Dendritic cell treated with granulocyte-macrophage colony-stimulating factor and Interleukin-4, amounts not matched to agents 40 ng/mL and 50 ng/mL, for 4 days (primary cell): Measurements from ENCODE around the gene SYT14.
"Not testable (repeated sequence)": the region's sequence is repeated elsewhere in the genome, so short reads cannot be mapped to it uniquely, and the experiment has no call there.

ENCODE experiments used
- H3K27ac Mint-ChIP-seq: one replicate; pipeline ENCODE4 v1.8.0; 2022; ENCODE audit warnings: mild to moderate bottlenecking, mixed read lengths
- H3K27me3 Mint-ChIP-seq: one replicate; pipeline ENCODE4 v1.8.0; 2022; ENCODE audit warnings: mild to moderate bottlenecking, mixed read lengths
- H3K36me3 Mint-ChIP-seq: one replicate; pipeline ENCODE4 v1.8.0; 2022; ENCODE audit warnings: low read depth, mixed read lengths
- H3K4me1 Mint-ChIP-seq: one replicate; pipeline ENCODE4 v1.8.0; 2022; ENCODE audit warnings: low read depth, mixed read lengths
- H3K4me3 Mint-ChIP-seq: one replicate; pipeline ENCODE4 v1.8.0; 2022; ENCODE audit warnings: mild to moderate bottlenecking, moderate library complexity, mixed read lengths
- H3K9me3 Mint-ChIP-seq: one replicate; pipeline ENCODE4 v1.8.0; 2022; ENCODE audit warnings: mixed read lengths
- intact Hi-C: fragments of 100-400 bp; cut with micrococcal nuclease; formaldehyde crosslinking; loops from one replicate; pipeline ENCODE4 v1.15.0; 2022

Gene SYT14

GRCh38 chr1:209912306-209912705, 25.7 kb upstream of the SYT14 start:
- no peak overlapping the region for H3K4me3 Mint-ChIP-seq
- H3K27ac Mint-ChIP-seq, result no peak overlapping the region
- no peaks in the 10 kb centered on the region for H3K27me3 Mint-ChIP-seq
- H3K4me1 Mint-ChIP-seq, result no peaks in the 10 kb centered on the region
- no peaks in the 10 kb centered on the region for H3K36me3 Mint-ChIP-seq
- no peaks in the 10 kb centered on the region for H3K9me3 Mint-ChIP-seq
- intact Hi-C loops, result no loop called here

- H3K27ac Mint-ChIP-seq, H3K4me1 Mint-ChIP-seq, H3K36me3 Mint-ChIP-seq, H3K4me3 Mint-ChIP-seq, H3K27me3 Mint-ChIP-seq, intact Hi-C loops: not testable (repeated sequence)
- H3K9me3 Mint-ChIP-seq, result peaks cover 19% of the 10 kb centered on the region
These were observed 18.4 kb upstream of the SYT14 start for GRCh38 chr1:209919637-209920036.

DNA sequence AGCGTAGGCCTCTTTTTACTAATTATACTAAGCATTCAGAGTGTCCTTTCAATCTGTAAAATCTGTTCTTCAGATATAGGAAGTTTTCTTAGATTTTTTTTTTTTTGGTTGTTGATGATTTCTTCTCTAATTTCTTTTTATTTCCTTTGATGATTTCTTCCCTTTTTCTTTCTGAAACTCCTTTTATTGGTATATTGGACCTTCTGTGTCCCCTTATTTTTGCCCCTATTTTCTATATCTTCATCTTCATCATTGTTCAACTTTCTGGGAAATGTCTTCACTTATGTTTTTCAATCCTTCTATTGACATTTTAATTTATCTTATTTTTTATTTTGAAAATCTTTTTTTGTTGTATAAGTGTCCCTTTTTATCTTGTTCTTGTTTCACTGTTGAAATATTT, 17.2 kb upstream of the SYT14 start:
- H3K27ac Mint-ChIP-seq, result no peak overlapping the region
- no peaks in the 10 kb centered on the region for H3K36me3 Mint-ChIP-seq
- no peak overlapping the region for H3K4me3 Mint-ChIP-seq
- H3K4me1 Mint-ChIP-seq, result no peaks in the 10 kb centered on the region
- peaks cover 19% of the 10 kb centered on the region for H3K9me3 Mint-ChIP-seq
- intact Hi-C loops, result no loop called here
- no peaks in the 10 kb centered on the region for H3K27me3 Mint-ChIP-seq

DNA sequence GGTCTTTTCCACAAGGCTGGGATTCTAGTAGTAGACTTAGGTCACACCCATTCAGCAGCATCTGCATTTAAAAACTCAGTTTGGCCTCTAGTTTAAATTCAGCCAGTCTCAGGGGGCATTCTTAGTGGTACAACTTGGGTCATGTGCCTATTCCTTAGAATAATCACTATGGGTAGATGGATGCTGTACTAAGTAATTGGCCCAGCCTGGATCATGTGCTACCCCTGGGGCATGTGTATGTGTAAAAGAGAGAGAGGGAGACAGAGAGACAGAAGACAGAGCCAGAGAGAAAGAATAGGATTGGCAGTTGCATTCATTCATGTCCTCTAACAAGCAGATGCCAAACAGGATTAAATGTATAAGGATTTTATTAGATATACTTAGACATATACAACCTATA, 13.6 kb upstream of the SYT14 start:
- Mint-ChIP-seq H3K36me3 (no peaks in the 10 kb centered on the region), H3K4me3 (no peak overlapping the region), H3K9me3 (peaks cover 18% of the 10 kb centered on the region), H3K27ac (no peak overlapping the region), H3K27me3 (no peaks in the 10 kb centered on the region), H3K4me1 (no peaks in the 10 kb centered on the region)
- intact Hi-C loops, result no loop called here

DNA sequence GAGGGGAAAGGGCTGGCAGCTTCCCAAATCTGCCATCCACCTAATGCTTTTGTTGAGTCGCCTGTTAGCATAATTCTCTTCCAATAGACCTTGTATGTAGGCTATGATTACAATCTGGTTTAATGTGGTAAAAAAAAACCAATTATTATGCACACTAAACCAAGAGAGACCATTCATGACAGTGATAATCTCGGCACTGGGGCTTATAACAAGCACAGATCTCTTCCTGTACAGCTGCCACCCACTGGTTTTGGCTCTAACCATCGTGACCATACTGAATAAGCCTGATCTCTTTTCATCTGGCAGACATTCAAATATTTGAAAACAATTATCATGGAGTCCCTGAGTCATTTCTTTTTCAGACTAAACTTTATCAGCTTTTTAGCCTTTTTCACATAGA, 12.0 kb upstream of the SYT14 start:
- H3K36me3 Mint-ChIP-seq, result no peaks in the 10 kb centered on the region
- H3K4me3 Mint-ChIP-seq, result no peak overlapping the region
- H3K4me1 Mint-ChIP-seq, result no peaks in the 10 kb centered on the region
- H3K27ac Mint-ChIP-seq, result no peak overlapping the region
- intact Hi-C loops, result no loop called here
- no peaks in the 10 kb centered on the region for H3K27me3 Mint-ChIP-seq
- H3K9me3 Mint-ChIP-seq, result peaks cover 3% of the 10 kb centered on the region

- Mint-ChIP-seq H3K27me3 (no peaks in the 10 kb centered on the region), H3K36me3 (no peaks in the 10 kb centered on the region), H3K27ac (no peak overlapping the region), H3K4me1 (no peaks in the 10 kb centered on the region), H3K4me3 (no peak overlapping the region), H3K9me3 (no peaks in the 10 kb centered on the region)
- intact Hi-C loops, result no loop called here
These were observed 10.6 kb upstream of the SYT14 start for GRCh38 chr1:209927466-209927865.

- H3K4me1 Mint-ChIP-seq, result no peaks in the 10 kb centered on the region
- no peak overlapping the region for H3K4me3 Mint-ChIP-seq
- H3K27ac Mint-ChIP-seq, result no peak overlapping the region
- no peaks in the 10 kb centered on the region for H3K9me3 Mint-ChIP-seq
- H3K36me3 Mint-ChIP-seq, result no peaks in the 10 kb centered on the region
- intact Hi-C loops, result no loop called here
- H3K27me3 Mint-ChIP-seq, result no peaks in the 10 kb centered on the region
These were observed 8.3 kb upstream of the SYT14 start for GRCh38 chr1:209929751-209930150.

DNA sequence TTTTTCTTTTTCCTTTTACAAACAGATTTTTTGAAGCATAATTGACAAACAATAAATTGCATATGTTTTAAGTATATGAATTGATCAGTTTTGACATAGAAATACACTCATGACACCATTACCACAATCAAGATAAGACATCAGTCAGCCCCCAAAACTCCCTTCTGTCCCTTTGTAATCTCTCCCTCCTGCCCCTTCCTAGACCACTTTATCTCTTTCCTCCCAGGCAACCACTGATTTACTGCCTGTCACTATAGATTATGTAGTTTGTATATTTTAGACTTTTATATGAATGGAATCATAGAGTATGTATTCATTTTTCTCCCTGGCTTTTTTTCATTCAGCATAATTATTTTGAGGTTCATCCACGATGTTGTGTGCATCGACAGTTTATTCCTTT, 6.9 kb upstream of the SYT14 start:
- H3K27ac Mint-ChIP-seq, result no peak overlapping the region
- no peaks in the 10 kb centered on the region for H3K4me1 Mint-ChIP-seq
- H3K36me3 Mint-ChIP-seq, result no peaks in the 10 kb centered on the region
- no peaks in the 10 kb centered on the region for H3K27me3 Mint-ChIP-seq
- no peaks in the 10 kb centered on the region for H3K9me3 Mint-ChIP-seq
- intact Hi-C loops, result no loop called here
- no peak overlapping the region for H3K4me3 Mint-ChIP-seq

DNA sequence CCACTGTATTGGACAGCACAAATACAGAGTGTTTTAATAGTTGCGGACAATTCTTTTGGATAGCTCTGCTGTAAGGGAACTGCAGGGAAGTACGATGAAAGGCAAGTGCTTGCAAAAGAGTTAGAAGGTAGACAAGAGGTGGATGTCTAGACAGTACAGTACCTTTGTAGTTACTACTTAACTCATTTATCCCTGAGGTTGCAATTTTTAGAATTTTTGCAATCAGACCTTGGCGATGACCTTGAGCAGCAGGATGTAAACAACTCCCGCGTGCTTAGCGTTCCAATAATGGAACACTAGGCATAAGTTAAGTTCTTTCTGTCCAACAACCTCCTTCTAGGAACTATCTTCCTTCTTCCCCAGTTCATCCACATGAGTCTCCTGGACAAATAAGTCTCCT, 1.9 kb upstream of the SYT14 start:
- no peaks in the 10 kb centered on the region for H3K4me1 Mint-ChIP-seq
- H3K36me3 Mint-ChIP-seq, result no peaks in the 10 kb centered on the region
- no peaks in the 10 kb centered on the region for H3K9me3 Mint-ChIP-seq
- H3K4me3 Mint-ChIP-seq, result no peak overlapping the region
- intact Hi-C loops, result no loop called here
- peaks cover 40% of the 10 kb centered on the region for H3K27me3 Mint-ChIP-seq
- no peak overlapping the region for H3K27ac Mint-ChIP-seq

- Mint-ChIP-seq H3K4me3 (no peak overlapping the region), H3K27me3 (peaks cover 9% of the 10 kb centered on the region), H3K27ac (no peak overlapping the region), H3K36me3 (no peaks in the 10 kb centered on the region), H3K4me1 (no peaks in the 10 kb centered on the region), H3K9me3 (no peaks in the 10 kb centered on the region)
- intact Hi-C loops, result no loop called here
These were observed 7.4 kb downstream of the SYT14 start for GRCh38 chr1:209945377-209945776.

DNA sequence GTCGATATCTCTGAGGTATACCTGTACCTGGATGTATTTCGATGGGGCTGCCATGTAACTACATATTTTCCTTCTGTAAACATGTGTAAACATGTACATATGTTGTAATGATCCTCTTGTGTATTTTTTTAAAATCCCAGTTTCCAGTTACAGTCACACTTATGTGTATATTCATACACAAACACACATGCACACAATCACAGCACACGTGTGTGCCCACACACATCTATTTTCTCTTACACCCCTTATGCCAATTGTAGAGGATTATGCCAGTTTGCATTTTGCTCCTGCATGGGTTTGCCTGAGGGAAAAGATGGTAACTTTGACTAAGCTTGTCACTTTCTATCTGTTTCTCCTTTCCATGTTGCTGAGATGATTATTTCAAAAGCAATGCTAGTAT, 10.1 kb downstream of the SYT14 start:
- no peak overlapping the region for H3K4me3 Mint-ChIP-seq
- H3K27me3 Mint-ChIP-seq, result no peaks in the 10 kb centered on the region
- intact Hi-C loops, result no loop called here
- H3K9me3 Mint-ChIP-seq, result no peaks in the 10 kb centered on the region
- no peaks in the 10 kb centered on the region for H3K4me1 Mint-ChIP-seq
- H3K36me3 Mint-ChIP-seq, result no peaks in the 10 kb centered on the region
- H3K27ac Mint-ChIP-seq, result no peak overlapping the region

- Mint-ChIP-seq H3K27ac (no peak overlapping the region), H3K9me3 (peaks cover 12% of the 10 kb centered on the region), H3K36me3 (no peaks in the 10 kb centered on the region), H3K4me1 (no peaks in the 10 kb centered on the region), H3K27me3 (no peaks in the 10 kb centered on the region), H3K4me3 (no peak overlapping the region)
- intact Hi-C loops, result no loop called here
These were observed 18.1 kb downstream of the SYT14 start for GRCh38 chr1:209956116-209956515.

DNA sequence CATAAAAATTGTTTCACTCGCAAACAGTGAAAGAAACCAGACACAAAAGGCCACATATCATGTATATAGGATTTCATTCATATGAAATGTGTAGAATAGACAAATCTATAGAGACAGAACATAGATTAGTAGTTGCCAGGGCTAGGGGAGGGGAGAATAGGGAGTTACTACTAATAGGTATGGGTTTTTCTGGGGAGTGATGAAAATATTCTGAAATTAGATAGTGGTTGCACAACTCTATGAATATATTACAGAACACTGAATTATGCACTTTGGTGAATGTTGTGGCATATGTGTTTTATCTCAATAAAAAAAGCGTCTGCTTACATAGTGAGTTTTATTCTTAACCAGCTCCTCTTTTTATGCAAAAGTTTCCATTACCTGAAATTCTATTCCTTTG, 21.6 kb downstream of the SYT14 start:
- Mint-ChIP-seq H3K4me3 (no peak overlapping the region), H3K9me3 (peaks cover 11% of the 10 kb centered on the region), H3K27ac (no peak overlapping the region), H3K36me3 (no peaks in the 10 kb centered on the region), H3K27me3 (no peaks in the 10 kb centered on the region), H3K4me1 (no peaks in the 10 kb centered on the region)
- intact Hi-C loops, result no loop called here

DNA sequence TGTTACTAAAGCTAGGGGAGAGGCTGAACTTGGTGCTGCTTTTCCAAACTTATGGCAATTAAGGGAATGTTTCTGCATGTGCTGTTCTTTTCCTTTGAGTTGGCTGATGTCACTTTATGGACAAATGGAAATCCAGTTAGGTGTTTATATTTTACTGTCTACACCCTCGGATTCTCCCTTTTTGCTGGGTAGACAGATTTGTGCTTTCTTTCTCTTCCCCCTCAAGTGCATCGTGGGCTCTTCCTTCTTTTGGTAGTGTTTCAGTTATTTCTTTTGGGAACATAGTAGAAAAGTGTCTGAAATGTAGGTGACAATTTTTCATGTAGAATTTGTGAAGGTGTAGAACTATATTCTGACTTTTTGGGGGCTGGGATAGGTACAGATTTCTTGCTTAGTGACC, 22.9 kb downstream of the SYT14 start:
- Mint-ChIP-seq H3K36me3 (no peaks in the 10 kb centered on the region), H3K9me3 (no peaks in the 10 kb centered on the region), H3K27me3 (no peaks in the 10 kb centered on the region), H3K4me1 (no peaks in the 10 kb centered on the region), H3K27ac (no peak overlapping the region), H3K4me3 (no peak overlapping the region)
- intact Hi-C loops, result no loop called here

DNA sequence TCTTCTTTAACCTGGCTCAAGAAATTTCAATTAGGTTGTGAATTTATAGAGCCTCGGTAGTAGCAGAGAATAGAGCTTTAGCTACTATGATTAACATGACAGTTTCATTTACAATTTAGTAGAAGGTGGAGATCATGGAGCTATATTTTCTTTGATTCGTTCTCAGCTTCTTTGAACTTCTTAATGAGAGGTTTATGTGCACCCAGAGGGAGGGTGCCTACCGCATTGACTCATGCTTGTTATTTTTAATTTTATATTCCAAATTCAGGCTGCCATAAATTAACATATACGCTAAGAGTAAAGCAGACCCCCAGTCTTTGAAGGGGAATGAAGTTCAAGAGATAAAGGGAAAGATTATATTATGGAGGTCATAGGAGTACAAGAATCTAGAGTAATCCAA, 24.4 kb downstream of the SYT14 start:
- Mint-ChIP-seq H3K4me1 (no peaks in the 10 kb centered on the region), H3K27me3 (no peaks in the 10 kb centered on the region), H3K27ac (no peak overlapping the region), H3K9me3 (no peaks in the 10 kb centered on the region), H3K4me3 (no peak overlapping the region), H3K36me3 (no peaks in the 10 kb centered on the region)
- intact Hi-C loops, result no loop called here

- no peaks in the 10 kb centered on the region for H3K9me3 Mint-ChIP-seq
- no peaks in the 10 kb centered on the region for H3K27me3 Mint-ChIP-seq
- H3K36me3 Mint-ChIP-seq, result no peaks in the 10 kb centered on the region
- H3K4me3 Mint-ChIP-seq, result no peak overlapping the region
- H3K4me1 Mint-ChIP-seq, result no peaks in the 10 kb centered on the region
- no peak overlapping the region for H3K27ac Mint-ChIP-seq
- intact Hi-C loops, result no loop called here
These were observed 24.8 kb downstream of the SYT14 start for GRCh38 chr1:209962856-209963255.
